Type B pancreatic cell (in vitro differentiated cells): ENCODE measurements around the gene BAG5. TPM values are rescaled to one million over a fixed set of nuclear protein-coding genes. Genes with fewer than 3 reads are reported as not detected.
A peak's percentile ranks its signal among the peaks of the same experiment; 100 is the strongest.

ENCODE experiments used
- DNase-seq: peaks from one replicate; pipeline ENCODE4 v3.0.0; 2021; ENCODE audit warnings: mixed read lengths; ENCODE audit not compliant: unreplicated experiment; ENCODE audit errors: extremely low spot score
- H3K27ac Mint-ChIP-seq: 2 replicates; pipeline ENCODE4 v1.8.0; 2021; ENCODE audit warnings: mild to moderate bottlenecking, mixed read lengths
- H3K27me3 Mint-ChIP-seq: 2 replicates; pipeline ENCODE4 v1.8.0; 2021; ENCODE audit warnings: mixed read lengths
- H3K36me3 Mint-ChIP-seq: 2 replicates; pipeline ENCODE4 v1.8.0; 2021; ENCODE audit warnings: mixed read lengths
- H3K4me1 Mint-ChIP-seq: one replicate; pipeline ENCODE4 v1.8.0; 2021; ENCODE audit warnings: mixed read lengths; ENCODE audit not compliant: unreplicated experiment
- H3K4me3 Mint-ChIP-seq: 2 replicates; pipeline ENCODE4 v1.8.0; 2021; ENCODE audit warnings: mild to moderate bottlenecking, mixed read lengths
- H3K9me3 Mint-ChIP-seq: 2 replicates; pipeline ENCODE4 v1.8.0; 2021; ENCODE audit warnings: mixed read lengths
- total RNA-seq: library from RNA; stranded (reverse); gene quantifications from 2 replicates; pipeline ENCODE4 v1.2.1, GENCODE V29; 2021; ENCODE audit warnings: low replicate concordance
- TF ChIP-seq, protein P1 (sequence below): fragments of 200-600 bp; sonication (generic); conservative IDR thresholded peaks from 2 replicates; pipeline ENCODE4 v1.5.0; 2021; ENCODE audit warnings: antibody characterized with exemption, mild to moderate bottlenecking

BAG5 gene
- total RNA-seq, 1 donor from 2014 or later, result 23.3 TPM

- TF ChIP-seq, protein P1, sequence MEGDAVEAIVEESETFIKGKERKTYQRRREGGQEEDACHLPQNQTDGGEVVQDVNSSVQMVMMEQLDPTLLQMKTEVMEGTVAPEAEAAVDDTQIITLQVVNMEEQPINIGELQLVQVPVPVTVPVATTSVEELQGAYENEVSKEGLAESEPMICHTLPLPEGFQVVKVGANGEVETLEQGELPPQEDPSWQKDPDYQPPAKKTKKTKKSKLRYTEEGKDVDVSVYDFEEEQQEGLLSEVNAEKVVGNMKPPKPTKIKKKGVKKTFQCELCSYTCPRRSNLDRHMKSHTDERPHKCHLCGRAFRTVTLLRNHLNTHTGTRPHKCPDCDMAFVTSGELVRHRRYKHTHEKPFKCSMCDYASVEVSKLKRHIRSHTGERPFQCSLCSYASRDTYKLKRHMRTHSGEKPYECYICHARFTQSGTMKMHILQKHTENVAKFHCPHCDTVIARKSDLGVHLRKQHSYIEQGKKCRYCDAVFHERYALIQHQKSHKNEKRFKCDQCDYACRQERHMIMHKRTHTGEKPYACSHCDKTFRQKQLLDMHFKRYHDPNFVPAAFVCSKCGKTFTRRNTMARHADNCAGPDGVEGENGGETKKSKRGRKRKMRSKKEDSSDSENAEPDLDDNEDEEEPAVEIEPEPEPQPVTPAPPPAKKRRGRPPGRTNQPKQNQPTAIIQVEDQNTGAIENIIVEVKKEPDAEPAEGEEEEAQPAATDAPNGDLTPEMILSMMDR, result no peak
- no peaks in the 10 kb centered on the region for H3K9me3 Mint-ChIP-seq
- H3K27me3 Mint-ChIP-seq, result no peaks in the 10 kb centered on the region
- no peaks in the 10 kb centered on the region for H3K36me3 Mint-ChIP-seq
- no peak overlapping the region for H3K4me3 Mint-ChIP-seq
- no peak for DNase-seq
- peak overlapping the region; percentile 95 for H3K27ac Mint-ChIP-seq
- peaks cover 6% of the 10 kb centered on the region for H3K4me1 Mint-ChIP-seq
Observed at GRCh38 chr14:103539056-103539825, 23.2 kb downstream of the BAG5 start.

GRCh38 chr14:103538291-103539055, 24.0 kb downstream of the BAG5 start:
- Mint-ChIP-seq H3K4me3 (no peak overlapping the region), H3K4me1 (peaks cover 6% of the 10 kb centered on the region), H3K36me3 (no peaks in the 10 kb centered on the region), H3K27ac (no peak overlapping the region), H3K9me3 (no peaks in the 10 kb centered on the region), H3K27me3 (no peaks in the 10 kb centered on the region)
- TF ChIP-seq, protein P1, result no peak
- DNase-seq, result no peak

- H3K4me1 Mint-ChIP-seq, result peaks cover 6% of the 10 kb centered on the region
- TF ChIP-seq, protein P1, result no peak
- no peaks in the 10 kb centered on the region for H3K36me3 Mint-ChIP-seq
- no peak overlapping the region for H3K4me3 Mint-ChIP-seq
- no peak overlapping the region for H3K27ac Mint-ChIP-seq
- no peaks in the 10 kb centered on the region for H3K27me3 Mint-ChIP-seq
- no peak for DNase-seq
- H3K9me3 Mint-ChIP-seq, result no peaks in the 10 kb centered on the region
Observed at GRCh38 chr14:103537175-103537990, 25.1 kb downstream of the BAG5 start.

DNA sequence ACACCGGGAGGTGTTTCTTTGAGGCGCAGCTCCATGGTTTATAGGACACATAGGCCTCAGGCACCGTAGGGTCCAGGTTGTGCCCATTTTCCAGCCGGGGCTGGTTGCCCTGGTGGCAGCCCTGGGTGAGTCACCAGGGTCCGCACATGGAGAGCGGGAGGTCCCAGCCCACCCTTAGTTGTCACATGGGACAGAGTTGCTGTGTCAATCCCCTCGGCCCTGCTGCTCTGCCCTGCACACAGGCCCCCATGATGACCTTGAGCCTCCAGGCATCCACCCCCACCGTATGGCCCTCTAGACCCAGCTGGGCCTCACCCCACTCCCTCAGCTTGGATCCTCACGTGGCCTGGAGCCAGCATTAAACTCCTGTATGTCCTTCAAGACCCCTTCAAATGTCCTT, 25.8 kb downstream of the BAG5 start:
- DNase-seq, result no peak
- Mint-ChIP-seq H3K4me1 (peaks cover 6% of the 10 kb centered on the region), H3K27me3 (no peaks in the 10 kb centered on the region), H3K36me3 (no peaks in the 10 kb centered on the region), H3K4me3 (no peak overlapping the region), H3K27ac (no peak overlapping the region), H3K9me3 (no peaks in the 10 kb centered on the region)
- TF ChIP-seq, protein P1, result no peak

GRCh38 chr14:103535891-103536565, 26.4 kb downstream of the BAG5 start:
- no peak overlapping the region for H3K4me3 Mint-ChIP-seq
- DNase-seq, result no peak
- H3K27ac Mint-ChIP-seq, result no peak overlapping the region
- peaks cover 6% of the 10 kb centered on the region for H3K4me1 Mint-ChIP-seq
- H3K27me3 Mint-ChIP-seq, result no peaks in the 10 kb centered on the region
- H3K36me3 Mint-ChIP-seq, result no peaks in the 10 kb centered on the region
- TF ChIP-seq, protein P1, result no peak
- H3K9me3 Mint-ChIP-seq, result no peaks in the 10 kb centered on the region
